Measurements from ENCODE around the gene ZNF610.
A peak's percentile ranks its signal among the peaks of the same experiment; 100 is the strongest.

ZNF610 gene

GRCh38 chr19:52397310-52398080, 61.5 kb downstream of the ZNF610 start, which contains the start of gene ZNF528:
ZNF528 (plus strand) TSS chr19:52397849; CDS start chr19:52402014, 4,165 bp downstream.
- peak; percentile 73 for DNase-seq (ENCODE audit: low read depth, low spot score)

DNA sequence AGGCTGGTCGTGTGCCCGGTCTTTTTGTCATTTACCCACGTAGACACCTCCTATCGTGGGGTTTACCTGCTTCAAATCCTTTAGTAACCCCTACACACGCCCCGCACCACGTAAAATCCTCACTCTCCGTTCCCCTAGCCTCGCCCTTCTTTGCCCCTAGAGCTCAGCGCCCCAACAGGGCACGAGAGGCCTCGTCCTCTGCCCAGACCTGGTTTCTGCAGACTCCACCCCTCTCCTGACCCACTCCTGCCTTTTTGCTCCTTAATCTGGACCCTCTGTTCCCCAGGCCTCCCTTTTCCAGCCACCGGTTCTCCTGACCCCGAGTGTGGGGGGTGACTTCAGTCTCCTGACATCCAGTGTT, 62.0 kb downstream of the ZNF610 start:
- no peak for DNase-seq (ENCODE audit: low read depth, low spot score)

- DNase-seq (ENCODE audit: low read depth, low spot score): no peak
Measured at GRCh38 chr19:52410276-52410675, 74.2 kb downstream of the ZNF610 start.

GRCh38 chr19:52415711-52416110, 79.7 kb downstream of the ZNF610 start:
- no peak for DNase-seq (ENCODE audit: low read depth, low spot score)
